ENCODE results near the gene IFNGR2. TPM values are rescaled to one million over a fixed set of nuclear protein-coding genes. Genes with fewer than 3 reads are reported as not detected.

The IFNGR2 gene
- total and polyA plus RNA-seq, 2 of the 8 experiments (the other 6 are each of a cell fraction or from before 2014, with no cell fraction given) = 36.0 to 46.4 TPM

DNA sequence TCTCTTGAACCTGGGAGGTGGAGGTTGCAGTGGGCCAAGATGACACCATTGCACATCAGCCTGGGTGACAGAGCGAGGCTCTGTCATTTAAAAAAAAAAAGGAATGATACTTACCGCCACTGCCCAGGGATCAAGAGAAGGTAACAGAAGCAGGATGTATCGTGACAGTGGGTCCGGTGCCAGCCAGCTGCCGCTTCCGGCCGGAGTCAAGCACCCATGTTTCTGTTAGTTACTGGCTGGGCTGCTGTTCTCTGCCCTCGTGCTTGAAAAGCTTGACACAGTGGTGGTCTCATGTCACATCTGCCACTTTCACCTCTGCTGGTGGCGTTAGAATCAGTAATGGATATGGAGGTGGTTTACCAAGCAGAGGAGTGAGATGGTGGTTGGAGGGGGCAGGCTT is 21.0 kb downstream of the IFNGR2 start:
- no peak for DNase-seq (ENCODE audit: low read depth in 1 of 2, low spot score in 2 of 2)
- no peaks in the 10 kb centered on the region for H3K4me1 ChIP-seq (replicated peaks in 1 of 4; ENCODE audit: control insufficient read depth in 3 of 4, insufficient read depth in 4 of 4, low read length in 3 of 4)
- H4K20me1 ChIP-seq (replicated peaks in 1 of 2; ENCODE audit: control insufficient read depth in 1 of 2, insufficient read depth in 2 of 2, low read length in 2 of 2) = peaks cover 0 to 2% of the 10 kb centered on the region in 2 experiments
- H2BK5ac ChIP-seq (ENCODE audit: low read depth, low read length) = no peak overlapping the region
- no peak for FAIRE-seq
- H3K27ac ChIP-seq (ENCODE audit: low read depth, low read length) = no peak overlapping the region
- H3K14ac ChIP-seq (ENCODE audit: insufficient read length) = no peak overlapping the region
- no peak overlapping the region for H4K91ac ChIP-seq (replicated peaks; ENCODE audit: insufficient read length, low read length)
- H3K9me3 ChIP-seq (ENCODE audit: insufficient read depth in 2 of 2, low read depth in 1 of 2, low read length in 1 of 2) = no peaks in the 10 kb centered on the region
- no peak overlapping the region for H4K5ac ChIP-seq (ENCODE audit: insufficient read length, low read depth, low read length)
- no peak overlapping the region for H2BK120ac ChIP-seq (replicated peaks; ENCODE audit: low read depth, low read length)
- no peaks in the 10 kb centered on the region for H3K79me2 ChIP-seq (ENCODE audit: control insufficient read depth in 1 of 2, insufficient read depth in 2 of 2, low read length in 2 of 2)
- no peak overlapping the region for H2BK15ac ChIP-seq (ENCODE audit: low read length)
- no peak overlapping the region for H3K4me3 ChIP-seq (ENCODE audit: extremely low read depth in 1 of 4, insufficient read depth in 2 of 4, low read depth in 3 of 4, low read length in 4 of 4)
- peaks cover 4 to 36% (median 27%) of the 10 kb centered on the region in 4 experiments; a peak in 7 of 8 replicates for H3K36me3 ChIP-seq (ENCODE audit: control insufficient read depth in 2 of 4, insufficient read depth in 4 of 4, low read length in 3 of 4)
- no peak overlapping the region for H3K23ac ChIP-seq (ENCODE audit: insufficient read length)
- H4K8ac ChIP-seq (ENCODE audit: extremely low read depth, insufficient read depth, low read length) = no peak overlapping the region
- H3K56ac ChIP-seq (replicated peaks; ENCODE audit: insufficient read length, low read depth, low read length) = no peak overlapping the region
- CTCF ChIA-PET (ENCODE audit: partially characterized antibody) = interaction anchor here (1.1 to 2.2 kb wide), 6 partner anchors 20 to 227 kb away, joined by 3 to 7 read pairs (median 6); no protein-coding TSS in a partner anchor
- no peak overlapping the region for H2BK12ac ChIP-seq (ENCODE audit: low read depth, low read length)
- H3K9ac ChIP-seq (replicated peaks in 1 of 4; ENCODE audit: extremely low read depth in 1 of 4, low read depth in 3 of 4, low read length in 3 of 4) = no peak overlapping the region
- H2AFZ ChIP-seq (ENCODE audit: low read length) = no peak overlapping the region
- H3K4me2 ChIP-seq (ENCODE audit: insufficient read depth in 1 of 2, low read depth in 2 of 2, low read length in 2 of 2) = no peak overlapping the region
- no peaks in the 10 kb centered on the region for H3K27me3 ChIP-seq (replicated peaks in 1 of 4; ENCODE audit: control insufficient read depth in 3 of 4, extremely low read depth in 1 of 4, insufficient read depth in 3 of 4, low read length in 3 of 4)
- H3K23me2 ChIP-seq (ENCODE audit: low read depth, low read length) = no peaks in the 10 kb centered on the region
- no peak overlapping the region for H3K4ac ChIP-seq (replicated peaks; ENCODE audit: insufficient read length, low read depth, low read length)
- no peaks in the 10 kb centered on the region for H3K79me1 ChIP-seq (ENCODE audit: low read depth, low read length)
- 98% methylated on average over 9 of the region's 9 CpGs; no CpG with 5 or more reads in 1 of the 2 experiments for WGBS, 2 experiments (ENCODE audit: extremely low coverage in 1 of 2, insufficient coverage in 1 of 2, insufficient read length in 1 of 2, insufficient replicate concordance in 2 of 2, low coverage in 1 of 2, low lambda C conversion rate in 2 of 2, missing lambda C conversion rate in 1 of 2)
- H2BK20ac ChIP-seq (ENCODE audit: low read length) = no peak overlapping the region
- POLR2A ChIA-PET (ENCODE audit: partially characterized antibody) = interaction anchor here (1.2 kb wide), 1 partner anchor 10 kb away, joined by 3 read pairs; no protein-coding TSS in a partner anchor
- H3K18ac ChIP-seq (ENCODE audit: extremely low read depth, low read length) = no peak overlapping the region
- H2AK5ac ChIP-seq (ENCODE audit: low read depth, low read length) = no peak overlapping the region
- no peak for TF ChIP-seq HDAC2 (IDR thresholded peaks at IDR 0.05; ENCODE audit: borderline replicate concordance in 1 of 2, low read depth in 2 of 2, low read length in 2 of 2)
- no peak for TF ChIP-seq GABPA (IDR thresholded peaks at IDR 0.05; ENCODE audit: borderline replicate concordance, insufficient read depth, low read length)
- no peak for TF ChIP-seq BCL11A (IDR thresholded peaks at IDR 0.05; ENCODE audit: low read depth in 2 of 2, low read length in 2 of 2)
- no peak for TF ChIP-seq CTBP2 (IDR thresholded peaks at IDR 0.05; ENCODE audit: borderline replicate concordance, insufficient read depth, insufficient read length, low read length)
- no peak for TF ChIP-seq SP4 (IDR thresholded peaks at IDR 0.05; ENCODE audit: low read length)
- TF ChIP-seq, protein P1, sequence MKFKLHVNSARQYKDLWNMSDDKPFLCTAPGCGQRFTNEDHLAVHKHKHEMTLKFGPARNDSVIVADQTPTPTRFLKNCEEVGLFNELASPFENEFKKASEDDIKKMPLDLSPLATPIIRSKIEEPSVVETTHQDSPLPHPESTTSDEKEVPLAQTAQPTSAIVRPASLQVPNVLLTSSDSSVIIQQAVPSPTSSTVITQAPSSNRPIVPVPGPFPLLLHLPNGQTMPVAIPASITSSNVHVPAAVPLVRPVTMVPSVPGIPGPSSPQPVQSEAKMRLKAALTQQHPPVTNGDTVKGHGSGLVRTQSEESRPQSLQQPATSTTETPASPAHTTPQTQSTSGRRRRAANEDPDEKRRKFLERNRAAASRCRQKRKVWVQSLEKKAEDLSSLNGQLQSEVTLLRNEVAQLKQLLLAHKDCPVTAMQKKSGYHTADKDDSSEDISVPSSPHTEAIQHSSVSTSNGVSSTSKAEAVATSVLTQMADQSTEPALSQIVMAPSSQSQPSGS (IDR thresholded peaks at IDR 0.05; ENCODE audit: low read length) = no peak
- TF ChIP-seq SP1 (IDR thresholded peaks at IDR 0.05; ENCODE audit: low read depth, low read length) = no peak
- no peak for TF ChIP-seq YY1 (IDR thresholded peaks at IDR 0.05; ENCODE audit: low read depth, low read length)
- TF ChIP-seq, protein P2, sequence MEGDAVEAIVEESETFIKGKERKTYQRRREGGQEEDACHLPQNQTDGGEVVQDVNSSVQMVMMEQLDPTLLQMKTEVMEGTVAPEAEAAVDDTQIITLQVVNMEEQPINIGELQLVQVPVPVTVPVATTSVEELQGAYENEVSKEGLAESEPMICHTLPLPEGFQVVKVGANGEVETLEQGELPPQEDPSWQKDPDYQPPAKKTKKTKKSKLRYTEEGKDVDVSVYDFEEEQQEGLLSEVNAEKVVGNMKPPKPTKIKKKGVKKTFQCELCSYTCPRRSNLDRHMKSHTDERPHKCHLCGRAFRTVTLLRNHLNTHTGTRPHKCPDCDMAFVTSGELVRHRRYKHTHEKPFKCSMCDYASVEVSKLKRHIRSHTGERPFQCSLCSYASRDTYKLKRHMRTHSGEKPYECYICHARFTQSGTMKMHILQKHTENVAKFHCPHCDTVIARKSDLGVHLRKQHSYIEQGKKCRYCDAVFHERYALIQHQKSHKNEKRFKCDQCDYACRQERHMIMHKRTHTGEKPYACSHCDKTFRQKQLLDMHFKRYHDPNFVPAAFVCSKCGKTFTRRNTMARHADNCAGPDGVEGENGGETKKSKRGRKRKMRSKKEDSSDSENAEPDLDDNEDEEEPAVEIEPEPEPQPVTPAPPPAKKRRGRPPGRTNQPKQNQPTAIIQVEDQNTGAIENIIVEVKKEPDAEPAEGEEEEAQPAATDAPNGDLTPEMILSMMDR (IDR thresholded peaks at IDR 0.05; ENCODE audit: control extremely low read depth in 1 of 3, insufficient read depth in 1 of 3, low read depth in 1 of 3, low read length in 3 of 3) = no peak
